Activated CD8-positive, alpha-beta memory T cell treated with anti-CD3 and anti-CD28 coated beads, Interleukin-2, amount 10 ng/mL, durations not matched to agents 7 days and 5 days (primary cell): ENCODE measurements around the gene NFASC. TPM values are rescaled to one million over a fixed set of nuclear protein-coding genes. Genes with fewer than 3 reads are reported as not detected.

ENCODE experiments used
- ATAC-seq: fragments of 150-1000 bp; cut with Tn5 transposase; one replicate; pipeline ENCODE4 v1.10.0; 2021; ENCODE audit warnings: moderate library complexity
- CTCF ChIA-PET: fragments of 350-600 bp; sonication (Branson Sonifier 250); formaldehyde crosslinking; loops from one replicate; lab custom pipeline; 2021; ENCODE audit warnings: antibody characterized with exemption; lab: Charles Lee
- DNase-seq: peaks from one replicate; pipeline ENCODE4 v3.0.0-alpha.2; 2020
- H3K27ac Mint-ChIP-seq: one replicate; pipeline ENCODE4 v1.8.0; 2021; ENCODE audit warnings: mild to moderate bottlenecking, mixed read lengths
- H3K27me3 Mint-ChIP-seq: one replicate; pipeline ENCODE4 v1.8.0; 2021; ENCODE audit warnings: mixed read lengths
- H3K36me3 Mint-ChIP-seq: one replicate; pipeline ENCODE4 v1.8.0; 2021; ENCODE audit warnings: mild to moderate bottlenecking, mixed read lengths
- H3K4me1 Mint-ChIP-seq: one replicate; pipeline ENCODE4 v1.8.0; 2021; ENCODE audit warnings: mixed read lengths
- H3K4me3 Mint-ChIP-seq: one replicate; pipeline ENCODE4 v1.8.0; 2021; ENCODE audit warnings: mild to moderate bottlenecking, moderate library complexity, mixed read lengths
- H3K9me3 Mint-ChIP-seq: one replicate; pipeline ENCODE4 v1.8.0; 2022; ENCODE audit warnings: low read depth, mixed read lengths
- total RNA-seq, 2 experiments: library from RNA; stranded (reverse); gene quantifications; one replicate each; pipeline ENCODE4 v1.2.3, GENCODE V29; 2021

The NFASC gene
- total RNA-seq, 2 experiments from 2014 or later: 0.14 to 0.23 TPM

- no peaks in the 10 kb centered on the region for H3K9me3 Mint-ChIP-seq
- H3K27me3 Mint-ChIP-seq: no peaks in the 10 kb centered on the region
- H3K4me1 Mint-ChIP-seq: no peaks in the 10 kb centered on the region
- H3K4me3 Mint-ChIP-seq: no peak overlapping the region
- CTCF ChIA-PET: no interaction called here
- DNase-seq: no peak
- H3K36me3 Mint-ChIP-seq: no peaks in the 10 kb centered on the region
- ATAC-seq: no peak
- H3K27ac Mint-ChIP-seq: no peak overlapping the region
These were observed 197.3 kb downstream of the NFASC start for GRCh38 chr1:205068001-205068400.

- Mint-ChIP-seq H3K4me3 (no peak overlapping the region), H3K9me3 (no peaks in the 10 kb centered on the region), H3K27me3 (no peaks in the 10 kb centered on the region), H3K4me1 (no peaks in the 10 kb centered on the region), H3K27ac (no peak overlapping the region), H3K36me3 (no peaks in the 10 kb centered on the region)
- CTCF ChIA-PET: no interaction called here
- DNase-seq (no peak), ATAC-seq (no peak)
These were observed 197.9 kb downstream of the NFASC start for GRCh38 chr1:205068457-205069040.

GRCh38 chr1:205069371-205070125 is 198.9 kb downstream of the NFASC start:
- no peak for DNase-seq
- H3K27ac Mint-ChIP-seq: no peak overlapping the region
- no peaks in the 10 kb centered on the region for H3K4me1 Mint-ChIP-seq
- CTCF ChIA-PET: interaction anchor here (3.4 kb wide), 1 partner anchor 8 kb away, joined by 16 read pairs; no protein-coding TSS in a partner anchor
- H3K27me3 Mint-ChIP-seq: no peaks in the 10 kb centered on the region
- no peaks in the 10 kb centered on the region for H3K9me3 Mint-ChIP-seq
- H3K4me3 Mint-ChIP-seq: no peak overlapping the region
- H3K36me3 Mint-ChIP-seq: no peaks in the 10 kb centered on the region
- ATAC-seq: no peak

GRCh38 chr1:205071028-205071409 is 200.4 kb downstream of the NFASC start:
- Mint-ChIP-seq H3K4me3 (no peak overlapping the region), H3K27ac (no peak overlapping the region), H3K9me3 (no peaks in the 10 kb centered on the region), H3K36me3 (no peaks in the 10 kb centered on the region), H3K4me1 (no peaks in the 10 kb centered on the region), H3K27me3 (no peaks in the 10 kb centered on the region)
- CTCF ChIA-PET: interaction anchor here (3.4 kb wide), 1 partner anchor 9 kb away, joined by 16 read pairs; no protein-coding TSS in a partner anchor
- no peak for DNase-seq
- no peak for ATAC-seq

- Mint-ChIP-seq H3K4me1 (no peaks in the 10 kb centered on the region), H3K27ac (no peak overlapping the region), H3K4me3 (no peak overlapping the region), H3K27me3 (no peaks in the 10 kb centered on the region), H3K9me3 (no peaks in the 10 kb centered on the region), H3K36me3 (no peaks in the 10 kb centered on the region)
- DNase-seq: no peak
- no peak for ATAC-seq
- CTCF ChIA-PET: interaction anchor here (3.4 kb wide), 1 partner anchor 10 kb away, joined by 16 read pairs; no protein-coding TSS in a partner anchor
These were observed 201.1 kb downstream of the NFASC start for GRCh38 chr1:205071801-205072200.

- DNase-seq: no peak
- no peaks in the 10 kb centered on the region for H3K36me3 Mint-ChIP-seq
- CTCF ChIA-PET: interaction anchor here (3.4 kb wide), 1 partner anchor 10 kb away, joined by 16 read pairs; no protein-coding TSS in a partner anchor
- no peak overlapping the region for H3K4me3 Mint-ChIP-seq
- no peaks in the 10 kb centered on the region for H3K9me3 Mint-ChIP-seq
- H3K27me3 Mint-ChIP-seq: no peaks in the 10 kb centered on the region
- no peak for ATAC-seq
- H3K27ac Mint-ChIP-seq: no peak overlapping the region
- H3K4me1 Mint-ChIP-seq: no peaks in the 10 kb centered on the region
These were observed 201.6 kb downstream of the NFASC start for GRCh38 chr1:205072286-205072685.

Other genes starting within 250 kb of the NFASC start
- gene LRRN2, start 185.1 kb upstream of the NFASC start, total RNA-seq: not detected
- not detected for gene CNTN2, start 172.3 kb downstream of the NFASC start, total RNA-seq
- gene TMEM81, start 213.6 kb downstream of the NFASC start, total RNA-seq: 1 to 10 TPM; 2.3 to 3.0 TPM